Measurements from ENCODE around the gene ADH1A.

DNA sequence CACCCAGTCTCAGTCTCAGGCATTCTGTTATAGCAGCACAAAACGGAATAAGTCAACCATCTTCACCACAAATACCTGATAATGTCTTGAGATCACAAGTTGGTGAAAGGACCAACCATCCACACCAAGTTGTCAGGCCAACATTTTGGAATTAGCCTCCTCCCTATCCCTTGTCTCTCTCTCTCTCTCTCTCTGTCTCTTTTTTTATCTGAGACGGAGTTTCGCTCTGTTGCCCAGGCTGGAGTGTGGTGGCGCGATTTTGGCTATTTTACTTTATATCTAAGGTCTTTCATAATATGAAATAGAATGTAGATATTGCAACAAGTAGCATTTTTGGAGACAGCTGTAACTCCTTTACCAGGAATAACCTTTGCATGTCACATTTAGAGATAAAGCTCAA is 15.7 kb downstream of the ADH1A start:
- no peak for TF ChIP-seq SIN3A (IDR thresholded peaks at IDR 0.05; ENCODE audit: borderline replicate concordance, low read depth, low read length)
- TF ChIP-seq RCOR1 (IDR thresholded peaks at IDR 0.05; ENCODE audit: low read length) = no peak
- TF ChIP-seq, protein P1, sequence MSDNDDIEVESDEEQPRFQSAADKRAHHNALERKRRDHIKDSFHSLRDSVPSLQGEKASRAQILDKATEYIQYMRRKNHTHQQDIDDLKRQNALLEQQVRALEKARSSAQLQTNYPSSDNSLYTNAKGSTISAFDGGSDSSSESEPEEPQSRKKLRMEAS (IDR thresholded peaks at IDR 0.05; ENCODE audit: low read depth) = no peak
- TF ChIP-seq, protein P2, sequence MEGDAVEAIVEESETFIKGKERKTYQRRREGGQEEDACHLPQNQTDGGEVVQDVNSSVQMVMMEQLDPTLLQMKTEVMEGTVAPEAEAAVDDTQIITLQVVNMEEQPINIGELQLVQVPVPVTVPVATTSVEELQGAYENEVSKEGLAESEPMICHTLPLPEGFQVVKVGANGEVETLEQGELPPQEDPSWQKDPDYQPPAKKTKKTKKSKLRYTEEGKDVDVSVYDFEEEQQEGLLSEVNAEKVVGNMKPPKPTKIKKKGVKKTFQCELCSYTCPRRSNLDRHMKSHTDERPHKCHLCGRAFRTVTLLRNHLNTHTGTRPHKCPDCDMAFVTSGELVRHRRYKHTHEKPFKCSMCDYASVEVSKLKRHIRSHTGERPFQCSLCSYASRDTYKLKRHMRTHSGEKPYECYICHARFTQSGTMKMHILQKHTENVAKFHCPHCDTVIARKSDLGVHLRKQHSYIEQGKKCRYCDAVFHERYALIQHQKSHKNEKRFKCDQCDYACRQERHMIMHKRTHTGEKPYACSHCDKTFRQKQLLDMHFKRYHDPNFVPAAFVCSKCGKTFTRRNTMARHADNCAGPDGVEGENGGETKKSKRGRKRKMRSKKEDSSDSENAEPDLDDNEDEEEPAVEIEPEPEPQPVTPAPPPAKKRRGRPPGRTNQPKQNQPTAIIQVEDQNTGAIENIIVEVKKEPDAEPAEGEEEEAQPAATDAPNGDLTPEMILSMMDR (IDR thresholded peaks at IDR 0.05) = no peak
- TF ChIP-seq, protein P3, sequence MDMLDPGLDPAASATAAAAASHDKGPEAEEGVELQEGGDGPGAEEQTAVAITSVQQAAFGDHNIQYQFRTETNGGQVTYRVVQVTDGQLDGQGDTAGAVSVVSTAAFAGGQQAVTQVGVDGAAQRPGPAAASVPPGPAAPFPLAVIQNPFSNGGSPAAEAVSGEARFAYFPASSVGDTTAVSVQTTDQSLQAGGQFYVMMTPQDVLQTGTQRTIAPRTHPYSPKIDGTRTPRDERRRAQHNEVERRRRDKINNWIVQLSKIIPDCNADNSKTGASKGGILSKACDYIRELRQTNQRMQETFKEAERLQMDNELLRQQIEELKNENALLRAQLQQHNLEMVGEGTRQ (IDR thresholded peaks at IDR 0.05; ENCODE audit: borderline replicate concordance, low read depth, low read length) = no peak
- no peak for TF ChIP-seq MXI1 (IDR thresholded peaks at IDR 0.05; ENCODE audit: low read depth, low read length)
- TF ChIP-seq MEF2A (IDR thresholded peaks at IDR 0.05; ENCODE audit: borderline replicate concordance, low read depth) = no peak
- no peak for TF ChIP-seq POLR2AphosphoS5 (IDR thresholded peaks at IDR 0.05; ENCODE audit: low read depth, low read length)
- TF ChIP-seq ELF1 (IDR thresholded peaks at IDR 0.05) = no peak
- TF ChIP-seq EP300 (IDR thresholded peaks at IDR 0.05; ENCODE audit: borderline replicate concordance in 1 of 2, low read depth in 1 of 2, low read length in 1 of 2) = no peak
